ENCODE results near the gene FRG2C. TPM values are rescaled to one million over a fixed set of nuclear protein-coding genes. Genes with fewer than 3 reads are reported as not detected.

Gene FRG2C
- not detected in 5 replicates for total RNA-seq (2022; extraction: Qiagen RNA extraction)

GRCh38 chr3:75664028-75664427 is at the start of gene FRG2C:
FRG2C (plus strand) TSS chr3:75664328; CDS start chr3:75664380, 52 bp downstream.

Other genes starting within 250 kb of the FRG2C start
- 2.3 to 2.9 TPM (median 2.5 TPM) in 5 replicates for gene ZNF717, start 121.2 kb downstream of the FRG2C start, total RNA-seq (2022; extraction: Qiagen RNA extraction)

Data from A549 treated with Mapracorat at 1 μM for 4 hours (cell line).